ENCODE data around the gene NTHL1.

The NTHL1 gene

DNA sequence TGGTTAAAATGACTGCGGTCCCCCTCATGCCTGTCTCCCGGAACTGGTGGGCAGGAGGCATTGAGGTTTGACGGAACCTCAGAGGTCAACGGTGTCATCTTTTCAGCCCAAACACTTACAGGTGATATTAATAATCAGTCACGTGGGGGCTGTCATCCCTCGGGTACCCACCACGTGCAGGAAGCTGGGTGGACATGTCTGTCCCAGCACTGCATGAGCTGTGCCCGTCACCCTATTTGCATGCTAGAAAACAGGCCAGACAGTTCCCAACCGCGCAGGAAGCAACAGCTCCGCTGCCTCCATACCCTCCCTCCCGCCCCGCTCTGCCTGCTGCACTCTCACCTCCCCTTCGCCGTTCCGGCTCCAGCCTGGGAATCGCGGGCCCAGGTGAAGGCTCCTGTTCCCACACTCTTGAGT lies 56.5 kb downstream of the NTHL1 start:
- no peak for DNase-seq

DNA sequence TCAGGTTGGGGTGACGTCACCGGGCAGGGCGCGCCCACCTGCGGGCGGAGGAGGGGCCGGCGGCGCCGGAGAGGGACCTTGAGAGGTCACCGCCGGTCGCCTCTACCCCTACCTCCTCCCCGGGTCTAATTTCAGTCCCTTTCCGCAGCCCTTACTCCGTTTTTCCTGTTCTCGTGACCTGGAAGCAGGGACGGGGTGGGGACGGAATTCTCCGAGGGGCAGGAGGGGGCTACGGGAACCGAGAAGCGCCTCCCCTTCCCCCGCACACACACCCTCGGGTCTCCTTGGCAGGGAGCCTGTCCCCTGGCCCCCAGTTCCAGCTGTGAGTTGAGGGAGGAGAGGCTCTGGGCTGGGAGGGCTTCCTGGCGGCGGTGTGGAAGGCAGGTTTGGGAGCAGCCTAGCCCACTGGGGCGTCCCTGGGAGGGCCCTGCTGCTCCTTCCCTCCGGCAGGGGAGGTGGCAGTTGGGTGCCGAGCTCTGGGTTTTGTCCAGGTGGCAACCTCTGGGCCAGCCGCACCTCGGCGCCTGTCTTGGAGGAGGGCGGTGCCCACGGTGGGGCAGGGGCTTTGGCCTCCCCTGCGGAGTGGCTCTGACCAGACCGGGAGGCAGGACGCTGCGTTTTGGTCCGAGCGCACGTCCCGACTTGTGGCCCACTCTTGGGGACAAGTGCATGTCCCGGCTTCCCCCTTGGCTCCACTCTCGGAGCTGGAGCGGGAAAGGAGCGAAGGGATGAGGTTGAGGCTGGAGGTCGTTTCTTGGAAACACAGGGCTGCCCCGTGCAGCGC lies 57.1 kb downstream of the NTHL1 start:
- DNase-seq: peak; percentile 5

- no peak for DNase-seq
Measured at GRCh38 chr16:1990101-1990350, 57.6 kb downstream of the NTHL1 start.
